ENCODE measurements around the gene MS4A18. TPM values are rescaled to one million over a fixed set of nuclear protein-coding genes. Genes with fewer than 3 reads are reported as not detected.

The MS4A18 gene
- total RNA-seq, 5 donors from 2014 or later (not counting 1 experiment from before 2014, with no cell fraction given) = not detected

DNA sequence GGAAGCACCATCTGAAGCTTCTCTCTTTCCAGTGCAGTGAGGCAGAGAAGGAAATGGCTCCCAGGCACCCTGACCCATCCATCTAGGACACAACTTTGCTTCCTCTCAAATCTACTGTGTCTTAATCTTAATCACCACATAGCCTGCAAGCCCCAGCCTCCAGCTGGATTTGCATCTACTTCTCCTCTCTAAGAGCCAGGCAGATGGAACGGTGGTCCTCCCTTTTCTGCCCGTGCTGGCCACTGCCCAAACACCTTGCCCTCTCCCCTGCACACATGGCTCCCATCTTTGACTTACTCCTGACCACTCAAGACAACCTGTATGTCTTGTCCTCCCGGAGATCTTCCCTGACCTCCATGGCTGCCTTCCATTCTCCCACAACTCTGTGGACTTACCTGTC lies 68.0 kb downstream of the MS4A18 start:
- Mint-ChIP-seq H3K27me3 (peaks cover 0 to 3% of the 10 kb centered on the region in 2 donors), H3K27ac (no peak overlapping the region), H3K9me3 (no peaks in the 10 kb centered on the region), H3K4me3 (no peak overlapping the region), H3K4me1 (peaks cover 0 to 7% (median 0%) of the 10 kb centered on the region in 3 donors), H3K36me3 (no peaks in the 10 kb centered on the region)
- 77% methylated on average over 2 of the region's 3 CpGs for WGBS (ENCODE audit: insufficient coverage)
- Histone ChIP-seq H3K4me1 (ENCODE audit: control insufficient read depth in 1 of 2, extremely low read depth in 1 of 2, insufficient read depth in 2 of 2, low read length in 2 of 2) (no peaks in the 10 kb centered on the region), H3K9me3 (no peaks in the 10 kb centered on the region), H3K27me3 (replicated peaks in 1 of 2; ENCODE audit: control insufficient read depth in 2 of 2, extremely low read depth in 1 of 2, insufficient read depth in 2 of 2, low read length in 1 of 2) (peaks cover 0 to 6% of the 10 kb centered on the region in 2 experiments), H3K27ac (ENCODE audit: low read length) (no peak overlapping the region), H3K36me3 (ENCODE audit: control insufficient read depth in 2 of 2, extremely low read depth in 1 of 2, insufficient read depth in 1 of 2, low read length in 1 of 2) (no peaks in the 10 kb centered on the region), H3K4me3 (ENCODE audit: control insufficient read depth in 1 of 2, extremely low read depth in 1 of 2, low read length in 1 of 2) (no peak overlapping the region)
- POLR2A ChIA-PET = no interaction called here
- CTCF ChIA-PET = no interaction called here
- ATAC-seq (replicated peaks in 1 of 4) (no peak), DNase-seq (no peak)

Other genes starting within 250 kb of the MS4A18 start
- not detected for gene MS4A12, start 231.9 kb upstream of the MS4A18 start, total RNA-seq
- gene MS4A13, start 209.3 kb upstream of the MS4A18 start, total RNA-seq = not detected
- not detected for gene MS4A8, start 25.1 kb upstream of the MS4A18 start, total RNA-seq
- gene MS4A15, start 32.1 kb downstream of the MS4A18 start, total RNA-seq = not detected
- not detected for gene MS4A10, start 60.6 kb downstream of the MS4A18 start, total RNA-seq
- gene CCDC86, start 117.4 kb downstream of the MS4A18 start, total RNA-seq = 10 to 100 TPM; 11.6 to 20.7 (median 16.3) TPM
- 10 to 100 TPM in 1 of 5 donors, 1 to 10 TPM in 4; 1.6 to 23.1 (median 2.7) TPM for gene PTGDR2, start 131.2 kb downstream of the MS4A18 start, total RNA-seq
- gene ZP1, start 142.8 kb downstream of the MS4A18 start, total RNA-seq = 1 to 10 TPM in 1 of 5 donors, under 1 TPM in 1, not detected in 3; 0.20 to 1.0 TPM
- 100 to 1,000 TPM in 2 of 5 donors, 10 to 100 TPM in 3; 81.7 to 106 (median 96.9) TPM for gene PRPF19, start 181.9 kb downstream of the MS4A18 start, total RNA-seq
- gene TMEM109, start 189.4 kb downstream of the MS4A18 start, total RNA-seq = 10 to 100 TPM; 55.6 to 82.1 (median 71.8) TPM
- gene TMEM132A, start 199.7 kb downstream of the MS4A18 start, total RNA-seq = 1 to 10 TPM in 2 of 5 donors, under 1 TPM in 1, not detected in 2; 0.23 to 1.6 (median 1.2) TPM
- 10 to 100 TPM in 1 of 5 donors, 1 to 10 TPM in 4; 5.4 to 12.2 (median 6.7) TPM for gene SLC15A3, start 227.5 kb downstream of the MS4A18 start, total RNA-seq
- 100 to 1,000 TPM; 413 to 594 (median 495) TPM for gene CD6, start 247.0 kb downstream of the MS4A18 start, total RNA-seq

Measured in T-cell (primary cell).